IMR-90 (cell line): Measurements from ENCODE around the gene DNAH8. TPM values are rescaled to one million over a fixed set of nuclear protein-coding genes. Genes with fewer than 3 reads are reported as not detected.

Experiments
- ATAC-seq: fragments of 200-7000 bp; cut with Tn5 transposase; 2 replicates; pipeline ENCODE4 v1.9.1; 2020; ENCODE audit warnings: low read depth, mild to moderate bottlenecking, moderate library complexity
- BruUV-seq: library from RNA; stranded (reverse); fragments of 400-500 nt; replicated peaks from 2 replicates; lab custom pipeline; 2021; lab: Mats Ljungman, UMichigan
- CTCF ChIA-PET: fragments of 300-600 bp; formaldehyde crosslinking; extraction: SDS; loops from one replicate; lab custom pipeline; 2021; ENCODE audit warnings: antibody characterized with exemption; lab: Yijun Ruan, JAX
- POLR2A ChIA-PET: fragments of 300-600 bp; sonication (Branson Sonifier 250); formaldehyde crosslinking; loops from one replicate; lab custom pipeline; 2022; ENCODE audit warnings: antibody characterized with exemption; ENCODE audit not compliant: unreplicated experiment; lab: Charles Lee
- DNase-seq: peaks from one replicate; pipeline ENCODE4 v3.0.0; 2013
- H2AFZ ChIP-seq: replicated peaks from 2 replicates; pipeline ENCODE3; 2013; ENCODE audit warnings: low read length, mild to moderate bottlenecking; ENCODE audit not compliant: poor library complexity
- H2AK5ac ChIP-seq: 2 replicates; pipeline ENCODE4 v1.6.1; 2013; ENCODE audit warnings: low read depth, low read length, inconsistent platforms
- H2AK9ac ChIP-seq: replicated peaks from 2 replicates; pipeline ENCODE3; 2013; ENCODE audit warnings: mild to moderate bottlenecking, low read depth, low read length, moderate library complexity; ENCODE audit not compliant: poor library complexity
- H2BK120ac ChIP-seq: 2 replicates; pipeline ENCODE4 v1.6.1; 2013; ENCODE audit warnings: low read depth, low read length, inconsistent platforms
- H2BK15ac ChIP-seq: 3 replicates; pipeline ENCODE4 v1.6.1; 2013; ENCODE audit warnings: low read depth, low read length, inconsistent platforms
- H2BK20ac ChIP-seq: 2 replicates; pipeline ENCODE4 v1.6.1; 2013; ENCODE audit warnings: low read depth, mild to moderate bottlenecking, inconsistent platforms, low read length, moderate library complexity
- H2BK5ac ChIP-seq: 2 replicates; pipeline ENCODE4 v1.6.1; 2013; ENCODE audit warnings: mild to moderate bottlenecking, low read depth, low read length, inconsistent platforms; ENCODE audit not compliant: poor library complexity, severe bottlenecking
- H3K14ac ChIP-seq: replicated peaks from 2 replicates; pipeline ENCODE4 v1.6.1; 2013; ENCODE audit warnings: low read depth, low read length, inconsistent platforms
- H3K18ac ChIP-seq: 2 replicates; pipeline ENCODE4 v1.6.1; 2013; ENCODE audit warnings: low read depth, low read length, control low read depth
- H3K23ac ChIP-seq: 2 replicates; pipeline ENCODE4 v1.6.1; 2013; ENCODE audit warnings: low read depth, low read length, inconsistent platforms
- H3K27ac ChIP-seq: 2 replicates; pipeline ENCODE4 v1.5.1; 2013; ENCODE audit warnings: mild to moderate bottlenecking, control low read depth, low read length; ENCODE audit not compliant: insufficient read depth
- H3K27me3 ChIP-seq: 2 replicates; pipeline ENCODE4 v1.6.1; 2013; ENCODE audit warnings: low read length; ENCODE audit not compliant: control insufficient read depth, insufficient read depth
- H3K36me3 ChIP-seq: 2 replicates; pipeline ENCODE4 v1.6.1; 2013; ENCODE audit warnings: low read length, mixed read lengths; ENCODE audit not compliant: control insufficient read depth, insufficient read depth
- H3K4ac ChIP-seq: 2 replicates; pipeline ENCODE4 v1.6.1; 2013; ENCODE audit warnings: low read depth, low read length, inconsistent platforms
- H3K4me1 ChIP-seq: 2 replicates; pipeline ENCODE4 v1.6.1; 2013; ENCODE audit warnings: low read length, mixed read lengths; ENCODE audit not compliant: control insufficient read depth, insufficient read depth
- H3K4me2 ChIP-seq: 2 replicates; pipeline ENCODE4 v1.6.1; 2013; ENCODE audit warnings: low read depth, mild to moderate bottlenecking, control low read depth, low read length, moderate library complexity
- H3K4me3 ChIP-seq: 2 replicates; pipeline ENCODE4 v1.5.1; 2013; ENCODE audit warnings: low read depth, mild to moderate bottlenecking, control low read depth, low read length, moderate library complexity; ENCODE audit not compliant: insufficient read depth
- H3K56ac ChIP-seq: 2 replicates; pipeline ENCODE4 v1.6.1; 2013; ENCODE audit warnings: low read length, inconsistent platforms; ENCODE audit not compliant: insufficient read depth; ENCODE audit errors: extremely low read depth
- H3K79me1 ChIP-seq, 2 experiments: 2 replicates each; pipeline ENCODE4 v1.6.1; 2013; ENCODE audit warnings: low read length in 2 of 2, inconsistent platforms in 1 of 2, low read depth in 1 of 2
- H3K9ac ChIP-seq: 2 replicates; pipeline ENCODE4 v1.6.1; 2013; ENCODE audit warnings: low read depth, low read length, control low read depth
- H3K9me1 ChIP-seq: 2 replicates; pipeline ENCODE4 v1.6.1; 2013; ENCODE audit warnings: low read length, inconsistent platforms; ENCODE audit not compliant: insufficient read depth
- H3K9me3 ChIP-seq: 2 replicates; pipeline ENCODE4 v1.6.1; 2013; ENCODE audit warnings: low read length; ENCODE audit not compliant: control insufficient read depth, insufficient read depth
- H4K20me1 ChIP-seq: 2 replicates; pipeline ENCODE4 v1.6.1; 2013; ENCODE audit warnings: low read length, inconsistent platforms; ENCODE audit not compliant: insufficient read depth
- H4K5ac ChIP-seq: 2 replicates; pipeline ENCODE4 v1.6.1; 2013; ENCODE audit warnings: mild to moderate bottlenecking, low read depth, low read length, control low read depth
- H4K8ac ChIP-seq, 2 experiments: 2 replicates each; pipeline ENCODE4 v1.6.1; 2013; ENCODE audit warnings: low read depth in 2 of 2, low read length in 2 of 2, control low read depth in 1 of 2, inconsistent platforms in 1 of 2
- H4K91ac ChIP-seq: 2 replicates; pipeline ENCODE4 v1.6.1; 2013; ENCODE audit warnings: low read depth, low read length, inconsistent platforms; ENCODE audit not compliant: insufficient read depth
- CEBPB ChIP-seq: IDR thresholded peaks from 2 replicates; pipeline ENCODE4 v1.6.1; 2012; ENCODE audit warnings: low read depth, low read length, improper control_type of control experiment
- MAFK ChIP-seq: IDR thresholded peaks from 2 replicates; pipeline ENCODE4 v1.6.1; 2012; ENCODE audit warnings: low read depth, low read length, improper control_type of control experiment
- MAZ ChIP-seq: IDR thresholded peaks from 2 replicates; pipeline ENCODE4 v1.6.1; 2012; ENCODE audit warnings: low read depth, mild to moderate bottlenecking, low read length, improper control_type of control experiment, moderate library complexity, borderline replicate concordance
- MXI1 ChIP-seq: IDR thresholded peaks from 2 replicates; pipeline ENCODE4 v1.6.1; 2012; ENCODE audit warnings: low read depth, mild to moderate bottlenecking, low read length, moderate library complexity, borderline replicate concordance
- NFE2L2 ChIP-seq: fragments of 150-350 bp; IDR thresholded peaks from 2 replicates; pipeline ENCODE4 v1.6.1; 2016; ENCODE audit warnings: low read depth, mild to moderate bottlenecking, low read length
- RAD21 ChIP-seq: IDR thresholded peaks from 2 replicates; pipeline ENCODE4 v1.6.1; 2012; ENCODE audit warnings: low read length, improper control_type of control experiment
- RCOR1 ChIP-seq: IDR thresholded peaks from 2 replicates; pipeline ENCODE4 v1.6.1; 2012; ENCODE audit warnings: mild to moderate bottlenecking, low read length, improper control_type of control experiment; ENCODE audit not compliant: insufficient replicate concordance
- WGBS, 2 experiments: methylation state at CpG; one replicate each; pipeline versions ENCODE4 v1.1.5 to v1.1.7; 2013; ENCODE audit warnings: missing lambda C conversion rate in 2 of 2; ENCODE audit not compliant: insufficient read length in 1 of 2; ENCODE audit errors: extremely low coverage in 2 of 2; 5-methylcytosine and 5-hydroxymethylcytosine counted together
- dilution Hi-C: fragments of 300-500 bp; cut with HindIII; formaldehyde crosslinking; loops from one replicate; pipeline ENCODE4 v1.14.3; 2018; ENCODE audit warnings: low sequenced_read_pairs; ENCODE audit not compliant: unreplicated experiment
- in situ Hi-C: fragments of 300-500 bp; cut with MboI; formaldehyde crosslinking; loops from 3 replicates; pipeline ENCODE4 v1.14.3; 2019; ENCODE audit warnings: low sequenced_read_pairs, inconsistent platforms, mixed read lengths
- intact Hi-C: fragments of 100-400 bp; cut with micrococcal nuclease; formaldehyde crosslinking; loops from 2 replicates; pipeline ENCODE4 v1.10.0; 2022
- polyA plus RNA-seq, 3 experiments: library from polyadenylated mRNA; depleted of rRNA; stranded (reverse); fragments of >200 nt; gene quantifications; 2 replicates each; pipeline ENCODE4 v1.2.3, GENCODE V29; 2012; ENCODE audit warnings: low replicate concordance in 1 of 3
- total RNA-seq: library from RNA; depleted of rRNA; stranded (reverse); fragments of >200 nt; gene quantifications from 2 replicates; pipeline ENCODE4 v1.2.3, GENCODE V29; 2012

Gene DNAH8
- total and polyA plus RNA-seq, 2 of the 4 experiments (the other 2 are of a cell fraction): not detected

DNA sequence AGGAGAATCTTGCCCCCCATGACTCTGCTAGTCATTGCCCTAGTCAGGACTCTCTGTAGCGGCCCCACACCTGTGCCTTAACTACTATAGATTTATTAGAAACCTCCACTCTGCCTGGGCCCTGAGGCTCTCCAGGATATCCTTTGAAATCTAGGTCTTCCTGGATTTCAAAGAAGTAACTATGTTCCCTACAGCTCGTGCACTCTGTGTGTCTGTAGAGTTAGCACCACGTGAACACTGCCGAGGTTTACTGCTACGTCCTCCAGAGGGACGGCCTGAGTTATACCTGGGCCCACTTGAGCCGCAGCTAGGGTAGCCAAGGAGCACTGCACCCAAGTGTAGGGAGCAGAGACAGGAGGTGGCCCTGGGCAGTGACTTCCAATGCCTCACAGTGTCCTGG lies 353.3 kb downstream of the DNAH8 start:
- 42% methylated on average over 5 of the region's 7 CpGs; no CpG with 5 or more reads in 1 of the 2 experiments for WGBS, 2 experiments
- Histone ChIP-seq H2AK5ac (no peak overlapping the region), H2BK15ac (no peak overlapping the region), H3K23ac (no peak overlapping the region), H3K27ac (no peak overlapping the region), H4K5ac (no peak overlapping the region), H3K9me1 (no peaks in the 10 kb centered on the region), H3K4ac (no peak overlapping the region), H2BK20ac (no peak overlapping the region), H3K36me3 (no peaks in the 10 kb centered on the region), H2AK9ac (no peak overlapping the region), H3K18ac (no peak overlapping the region), H3K56ac (no peak overlapping the region), H2BK120ac (no peak overlapping the region), H3K79me1 (no peaks in the 10 kb centered on the region), H3K4me1 (no peaks in the 10 kb centered on the region), H4K20me1 (no peaks in the 10 kb centered on the region), H4K91ac (no peak overlapping the region), H3K9me3 (no peaks in the 10 kb centered on the region), H3K27me3 (peaks cover 3% of the 10 kb centered on the region; the same call in 1 of the 2 replicates), H3K14ac (no peak overlapping the region), H2BK5ac (no peak overlapping the region), H3K4me2 (no peak overlapping the region), H3K9ac (no peak overlapping the region), H2AFZ (no peak overlapping the region), H4K8ac (no peak overlapping the region), H3K4me3 (no peak overlapping the region)
- ChIA-PET CTCF (no interaction called here), POLR2A (no interaction called here)
- dilution Hi-C loops: no loop called here
- DNase-seq (no peak), ATAC-seq (no peak)
- no peak for TF ChIP-seq MAZ
- no peak for TF ChIP-seq MXI1
- no peak for TF ChIP-seq RCOR1
- TF ChIP-seq RAD21: no peak
- TF ChIP-seq NFE2L2: no peak
- TF ChIP-seq MAFK: no peak
- TF ChIP-seq CEBPB: no peak
- BruUV-seq: no TSS peak
- in situ Hi-C loops: no loop called here
- intact Hi-C loops: no loop called here
